RPMI7951 (cell line): ENCODE results near the gene XPR1. TPM values are rescaled to one million over a fixed set of nuclear protein-coding genes. Genes with fewer than 3 reads are reported as not detected.

Experiments used
- DNase-seq: peaks from one replicate; pipeline ENCODE4 v3.0.0-alpha.2; 2012; ENCODE audit warnings: low read depth
- total RNA-seq: library from RNA; depleted of rRNA; stranded (reverse); fragments of >200 nt; shearing (Covaris generic); gene quantifications from 2 replicates; pipeline ENCODE4 v1.2.3, GENCODE V29; 2014

The XPR1 gene
- total RNA-seq, 1 experiment from 2014 or later = 20.3 TPM

DNA sequence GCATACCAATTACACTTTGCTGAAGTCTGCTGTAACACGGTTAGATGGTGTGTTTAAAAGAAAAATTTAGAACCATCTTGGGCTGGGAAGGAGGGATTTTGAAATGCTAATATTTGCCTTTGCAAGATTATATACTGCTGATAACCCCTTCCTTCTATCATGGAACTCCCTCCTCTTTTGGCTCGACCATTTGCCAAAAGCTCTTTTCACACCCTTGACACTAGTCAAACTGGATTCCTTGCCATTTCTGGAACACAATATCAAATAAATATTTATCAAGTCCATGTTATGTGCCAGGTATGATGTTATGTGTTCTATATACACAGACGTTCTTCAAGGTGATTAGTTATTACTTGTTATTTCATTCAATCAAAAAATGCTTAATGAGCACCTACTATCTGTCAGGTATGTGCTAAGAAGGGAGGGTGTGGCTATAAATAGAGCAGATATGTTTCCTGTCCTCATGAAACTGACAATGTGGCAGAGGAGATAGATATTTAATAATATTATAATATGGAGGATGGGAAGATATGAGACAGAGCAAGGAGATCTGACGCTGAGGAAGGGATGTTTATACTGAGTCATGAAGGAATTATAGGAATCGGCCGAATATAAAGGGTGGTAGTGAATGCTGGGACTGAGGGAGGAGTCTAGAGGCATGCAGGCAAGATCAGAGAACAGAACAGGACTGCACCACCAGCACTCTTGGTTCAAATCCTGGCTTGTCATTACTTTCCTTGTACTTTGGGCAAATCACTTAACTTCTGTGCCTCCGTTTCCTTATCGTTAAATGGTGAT, 16.1 kb upstream of the XPR1 start:
- no peak for DNase-seq

DNA sequence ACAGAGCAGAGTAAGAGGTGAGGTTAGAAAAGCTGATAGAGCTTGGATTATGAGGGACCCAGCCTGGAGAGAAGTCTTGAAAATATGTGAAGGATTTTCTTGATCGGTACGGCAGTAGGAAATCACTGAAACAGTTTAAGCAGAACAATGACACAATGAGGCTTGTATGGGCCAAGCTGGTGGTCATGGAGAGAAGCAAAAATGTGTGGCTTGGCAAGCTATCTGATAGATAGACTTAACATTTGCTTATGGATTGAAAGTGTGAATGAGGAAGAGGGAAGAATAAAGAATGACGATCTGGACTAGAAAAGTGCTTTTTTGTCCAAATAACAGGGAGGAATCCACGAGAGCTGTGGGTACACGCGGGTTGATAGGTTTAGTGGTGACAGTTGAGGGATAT, 15.4 kb upstream of the XPR1 start:
- no peak for DNase-seq

DNA sequence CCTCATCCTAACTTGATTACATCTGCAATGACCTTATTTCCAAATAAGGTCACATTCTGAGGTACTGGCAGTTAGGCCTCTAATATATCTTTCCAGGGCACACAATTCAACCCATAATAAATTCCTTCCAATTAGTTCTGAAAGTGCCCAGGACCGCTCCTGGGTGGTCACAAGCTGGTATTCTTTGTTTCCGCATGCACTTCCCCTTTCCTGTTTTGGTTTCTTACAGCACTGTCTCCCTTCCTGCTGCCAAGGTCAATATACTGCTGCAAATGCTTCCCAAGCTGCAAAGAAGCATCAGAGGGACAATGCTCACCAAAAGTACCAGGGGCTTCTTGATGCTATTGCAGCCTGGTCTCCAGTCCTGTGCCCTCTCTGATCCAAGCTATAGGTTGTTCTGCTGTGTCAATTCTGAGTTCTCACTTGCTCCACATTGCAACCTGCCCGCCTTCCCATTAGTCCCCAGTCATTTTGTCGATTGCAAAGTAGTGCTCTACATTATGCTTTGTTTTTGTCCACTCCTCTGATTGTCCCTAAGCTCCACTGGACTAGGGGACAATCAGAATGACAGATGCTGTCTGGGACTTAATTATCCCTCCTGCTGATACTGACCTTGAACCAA, 13.9 kb upstream of the XPR1 start:
- no peak for DNase-seq

DNA sequence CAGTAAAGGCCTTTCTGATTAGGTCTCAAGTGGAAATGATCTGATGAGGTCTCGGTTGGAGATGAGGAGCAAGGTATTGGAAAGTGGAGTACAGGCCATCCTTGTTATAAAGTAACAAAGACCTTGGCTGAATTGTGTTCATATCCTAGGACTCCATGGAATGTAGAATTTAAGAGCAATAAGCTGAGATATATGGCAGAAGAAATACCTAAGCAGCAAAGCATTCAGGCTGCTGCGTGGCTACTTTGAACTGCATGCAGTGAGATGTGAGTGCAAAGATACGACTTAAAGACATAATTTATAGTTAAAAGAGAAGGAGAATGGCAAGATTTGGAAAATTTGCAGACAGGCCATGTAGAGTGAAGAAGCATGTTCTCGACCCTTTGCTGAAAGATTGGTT, 11.2 kb upstream of the XPR1 start:
- no peak for DNase-seq

DNA sequence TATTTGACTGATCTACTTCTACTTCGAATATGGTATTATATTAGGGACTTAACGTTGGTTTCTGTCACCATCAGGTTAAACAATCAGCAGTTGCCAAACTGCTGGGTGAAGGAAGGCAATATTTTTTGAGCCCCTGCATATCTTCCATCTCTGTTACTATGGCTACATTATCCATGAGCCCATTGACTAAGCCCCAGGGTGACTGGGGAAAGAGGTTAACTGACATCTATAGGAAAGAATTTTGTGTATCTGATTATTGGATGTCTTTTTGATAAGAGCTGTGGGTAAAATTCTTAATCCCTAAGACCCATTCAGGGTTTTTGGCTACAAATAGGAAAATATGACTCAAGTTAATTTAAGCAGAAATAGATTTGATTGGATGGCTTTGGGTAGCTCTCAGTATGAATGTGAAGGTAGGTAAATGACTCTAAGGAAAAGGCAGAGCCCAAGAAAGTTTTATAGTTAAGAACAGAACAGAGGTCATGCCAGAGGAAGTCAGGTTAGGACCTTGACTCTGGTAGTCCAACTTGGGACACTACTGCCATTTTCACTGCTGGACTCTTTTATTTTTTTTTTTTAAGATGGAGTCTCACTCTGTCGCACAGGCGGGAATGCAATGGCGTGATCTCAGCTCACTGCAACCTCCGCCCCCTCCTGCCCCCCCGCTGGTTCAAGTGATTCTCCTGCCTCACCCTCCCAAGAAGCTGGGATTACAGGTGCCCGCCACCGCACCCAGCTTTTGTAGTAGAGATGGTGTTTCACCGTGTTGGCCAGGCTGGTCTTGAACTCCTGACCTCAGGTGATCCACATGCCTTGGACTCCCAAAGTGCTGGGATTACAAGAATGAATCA, 8.9 kb upstream of the XPR1 start:
- no peak for DNase-seq

DNA sequence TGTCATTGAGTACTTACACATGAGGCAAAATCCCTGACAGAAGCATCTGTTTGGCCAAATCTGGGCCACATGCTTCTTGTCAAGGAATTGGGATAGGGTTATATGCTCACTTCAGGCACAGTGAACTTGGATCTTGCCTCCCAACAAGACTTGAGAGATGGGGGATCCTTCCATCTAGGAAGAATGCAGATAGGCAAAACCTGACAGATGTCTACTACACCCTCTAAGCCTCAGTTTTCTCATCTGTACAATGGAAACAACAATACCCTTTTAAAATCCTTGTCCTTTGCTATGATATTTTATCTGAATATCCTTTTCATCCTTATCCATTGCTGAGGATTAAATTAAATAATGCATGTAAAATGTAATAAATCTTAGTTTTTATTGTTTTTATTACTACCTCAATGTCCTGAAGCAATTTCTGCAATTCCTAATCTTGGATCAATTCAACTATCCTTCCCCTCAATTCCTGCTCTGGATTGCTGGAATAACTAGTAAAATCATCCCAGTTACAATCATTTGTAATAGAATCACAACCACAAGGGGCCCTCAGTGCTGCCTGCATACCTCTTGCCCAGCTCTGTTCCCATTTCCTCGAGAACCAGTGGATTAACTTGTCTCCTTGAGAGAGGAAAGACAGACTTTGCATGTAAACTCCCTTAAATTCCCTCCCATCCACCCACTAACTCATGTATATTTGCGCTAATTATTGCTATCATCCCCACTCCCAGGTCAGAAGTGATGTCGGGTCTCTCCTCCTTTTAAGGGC, 8.1 kb upstream of the XPR1 start:
- peak; percentile 31 for DNase-seq

DNA sequence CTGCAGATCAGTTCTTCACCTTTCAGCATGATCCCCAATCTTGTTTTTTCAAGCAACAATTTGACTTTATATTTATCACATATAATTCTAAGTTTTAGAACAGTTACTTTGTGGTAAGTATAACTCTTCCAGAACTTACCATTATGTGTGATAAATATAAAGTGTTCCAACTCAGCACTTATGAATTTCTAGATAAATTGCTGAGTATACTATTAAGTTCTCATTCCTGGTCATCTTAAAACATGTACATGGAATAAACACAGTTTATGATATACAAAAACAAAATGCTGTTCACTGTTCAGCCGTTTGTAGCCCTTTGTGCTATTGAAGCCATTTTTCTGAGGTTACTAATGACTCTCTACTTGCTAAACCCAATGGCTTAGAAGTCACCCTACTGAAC, 5.1 kb upstream of the XPR1 start:
- no peak for DNase-seq

DNA sequence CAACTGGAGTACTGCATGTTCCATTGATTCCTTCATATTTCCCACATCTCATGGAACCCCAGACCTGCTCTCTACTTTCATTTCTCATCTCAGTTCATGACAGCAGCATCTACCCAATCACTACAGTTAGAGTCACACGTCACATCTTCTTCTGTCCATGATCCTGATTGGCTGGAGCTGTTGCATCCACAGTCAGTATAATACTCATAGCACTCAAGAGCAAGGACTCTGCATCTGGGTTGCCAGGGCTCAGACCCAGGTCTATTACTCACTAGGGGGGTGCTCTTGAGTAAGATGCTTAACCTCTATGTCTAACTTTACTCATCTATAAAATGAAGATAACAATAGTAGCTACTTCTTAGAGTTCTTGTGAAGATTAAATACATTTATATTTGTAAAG, 4.4 kb upstream of the XPR1 start:
- DNase-seq = peak; percentile 76

DNA sequence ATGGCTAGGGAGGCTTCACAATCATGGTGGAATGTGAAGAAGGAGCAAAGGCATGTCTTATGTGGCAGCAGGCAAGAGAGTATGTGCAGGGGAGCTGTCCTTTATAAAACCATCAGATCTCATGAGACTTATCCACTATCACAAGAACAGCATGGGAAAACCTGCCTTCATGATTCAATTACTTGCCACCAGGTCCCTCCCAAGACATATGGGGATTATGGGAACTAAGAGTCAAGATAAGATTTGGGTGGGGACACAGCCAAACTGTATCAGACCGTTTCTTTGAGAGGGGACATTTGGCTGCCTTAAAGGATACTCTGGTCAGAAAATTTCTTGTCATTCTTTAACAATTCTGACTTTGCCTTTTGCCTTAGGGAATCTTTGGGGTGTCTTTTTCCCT, 3.2 kb upstream of the XPR1 start:
- DNase-seq = no peak

DNA sequence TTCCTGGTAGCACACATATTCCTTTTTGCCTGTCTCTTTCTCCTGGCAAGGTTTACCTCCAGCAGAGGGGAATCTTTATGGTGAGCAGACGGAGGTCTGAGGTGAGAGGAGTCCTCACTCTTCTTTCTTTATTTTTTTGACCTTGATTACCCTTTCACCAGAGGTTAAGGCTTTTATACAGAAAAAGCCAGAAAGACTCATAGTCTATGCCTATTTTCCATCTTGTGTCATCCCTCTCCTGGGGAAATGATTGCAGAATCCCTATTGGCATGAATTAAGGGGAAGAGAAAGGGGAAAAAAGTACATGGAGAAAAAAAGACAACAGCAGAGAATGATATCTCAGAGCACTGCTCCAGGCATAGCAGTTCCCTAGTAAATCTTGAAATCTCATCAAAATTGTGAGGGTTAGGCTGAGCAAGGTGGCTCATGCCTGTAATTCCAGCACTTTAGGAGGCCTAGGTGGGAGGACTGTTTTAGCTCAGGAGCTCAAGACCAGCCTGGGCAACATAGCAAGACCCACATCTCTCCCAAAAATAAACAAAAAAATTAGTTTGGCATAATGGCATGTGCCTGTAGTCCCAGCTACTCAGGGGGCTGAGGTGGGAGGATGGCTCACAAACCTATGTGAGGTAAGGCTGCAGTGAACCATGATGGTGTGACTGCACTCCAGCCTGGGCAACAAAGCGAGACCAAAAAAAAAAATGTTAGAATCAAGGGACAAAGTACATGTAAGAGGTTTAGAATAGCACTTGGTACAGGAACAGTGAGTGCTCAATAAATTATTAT, 1.2 kb upstream of the XPR1 start:
- DNase-seq = no peak

DNA sequence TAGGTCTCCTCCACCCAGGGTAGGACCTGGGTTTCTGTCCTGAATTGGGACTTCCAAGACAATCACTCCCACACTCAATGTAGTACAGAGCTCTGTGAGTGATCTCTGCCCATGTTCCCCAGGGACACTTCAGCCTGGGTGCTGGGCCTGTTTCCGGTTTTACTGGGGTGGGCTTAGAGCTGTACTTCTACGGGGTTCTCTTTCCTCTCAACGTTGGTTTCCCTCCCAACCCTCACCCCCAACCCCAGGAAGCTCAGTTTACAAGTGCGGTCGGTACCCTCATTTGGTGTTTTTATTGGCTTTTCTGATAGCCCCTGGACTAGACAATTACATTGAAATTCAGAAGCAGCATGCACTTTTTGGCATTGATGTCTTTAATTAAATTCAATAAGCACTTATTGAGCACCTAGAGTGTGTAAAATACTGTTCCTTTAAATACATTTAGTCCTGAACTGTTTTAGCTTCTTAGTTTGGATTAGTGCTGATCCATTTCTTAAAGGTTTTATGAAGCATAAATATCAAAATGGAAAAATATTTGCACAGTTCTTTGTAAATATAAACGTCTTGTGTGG, 542 bp upstream of the XPR1 start:
- DNase-seq = no peak

DNA sequence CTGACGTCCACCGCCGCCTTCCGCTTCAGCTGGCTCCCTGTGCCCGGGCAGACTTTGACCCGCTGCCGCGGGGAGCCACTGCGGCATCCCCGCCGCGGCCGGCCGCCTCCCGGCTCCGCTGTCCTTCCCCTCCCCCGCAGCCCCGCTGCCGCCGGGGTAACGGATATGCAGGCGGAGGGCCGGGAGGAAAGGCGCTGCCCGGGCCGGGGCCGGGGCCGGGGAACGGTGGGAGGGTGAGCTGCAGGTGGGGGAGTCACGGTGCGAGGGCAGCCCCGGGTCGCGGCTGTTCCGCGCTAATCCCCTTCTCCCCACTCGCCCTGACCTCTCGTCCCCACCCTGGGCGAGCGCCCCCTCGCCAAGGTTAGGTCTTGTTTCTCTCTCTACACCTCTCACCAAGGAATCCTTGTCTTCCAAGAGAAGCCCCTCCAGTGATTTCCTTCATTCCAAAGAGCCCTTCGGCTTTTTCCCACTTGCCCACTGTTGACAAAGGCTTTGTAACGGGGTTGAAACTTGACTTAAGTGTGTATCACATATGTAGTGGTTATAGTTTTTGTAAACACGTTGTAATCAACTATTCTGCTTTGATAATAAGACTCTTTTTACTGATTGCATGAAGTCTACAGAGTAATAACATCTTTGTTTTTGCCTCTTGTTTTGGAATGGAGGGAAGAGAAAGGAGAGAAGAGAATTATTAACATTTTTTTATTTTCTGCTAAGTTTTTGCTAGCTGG, 669 bp downstream of the XPR1 start:
- DNase-seq = no peak

DNA sequence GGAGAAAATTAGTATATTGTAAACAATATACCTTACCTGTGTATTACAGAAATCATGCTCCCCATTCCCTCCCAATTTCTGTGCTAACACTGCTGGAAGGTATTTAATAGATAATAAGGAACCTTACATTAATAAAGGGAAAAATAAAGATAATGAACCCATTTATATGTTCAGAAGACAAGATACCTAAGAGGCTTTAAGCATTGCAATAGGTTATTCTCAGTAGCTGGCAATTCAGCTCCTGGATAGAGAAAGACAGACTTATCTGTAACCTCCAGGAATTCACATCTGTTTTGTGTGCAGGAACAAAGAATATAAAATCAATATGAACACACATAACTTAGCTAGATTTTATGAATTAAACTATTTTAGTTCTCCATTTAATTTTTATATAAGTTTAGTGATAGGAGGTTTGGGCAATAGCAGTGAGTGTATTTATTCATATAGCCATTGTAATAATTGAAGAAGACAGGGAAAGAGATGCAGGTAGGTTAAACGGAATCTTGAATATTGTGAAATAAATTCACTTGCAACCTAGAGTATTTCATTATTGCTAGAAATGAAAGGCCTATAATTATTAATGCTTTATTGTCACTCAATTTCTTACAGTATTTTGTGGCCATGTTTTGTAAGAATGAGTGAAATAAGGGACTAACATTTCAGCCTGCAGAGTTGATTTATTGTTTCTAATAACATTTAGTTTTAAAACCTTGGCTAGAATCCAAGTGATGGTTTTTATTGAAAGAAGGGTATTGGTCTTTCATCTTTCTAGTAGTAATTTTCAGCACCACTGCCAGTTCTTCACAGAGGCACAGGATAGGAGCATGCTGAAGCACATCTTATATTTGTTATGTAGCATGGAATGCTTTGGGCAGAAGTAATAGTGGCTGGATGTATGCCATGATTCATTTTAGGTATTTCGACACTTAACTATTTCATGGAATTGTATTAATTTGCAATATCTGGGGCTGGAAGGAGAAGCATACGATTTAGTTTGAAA, 1.5 kb downstream of the XPR1 start:
- DNase-seq = no peak

DNA sequence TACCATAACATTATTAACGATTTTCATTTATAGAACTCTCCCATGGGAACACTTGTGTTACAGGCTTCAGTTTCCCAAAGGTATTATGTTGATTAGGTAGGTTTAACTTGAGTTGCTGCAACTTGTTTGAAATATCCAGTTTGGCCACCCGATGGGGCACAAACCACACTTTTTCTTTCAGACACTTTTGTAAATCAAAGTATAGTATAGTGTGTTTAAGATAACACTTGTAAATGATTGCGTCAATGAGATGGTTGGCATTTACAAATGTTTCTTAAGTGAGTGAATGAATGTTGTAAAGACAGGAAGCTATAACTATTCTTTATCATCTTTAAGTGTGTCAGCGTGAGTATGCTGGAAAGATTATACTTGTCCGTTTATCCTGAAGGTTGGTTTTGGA, 4.3 kb downstream of the XPR1 start:
- DNase-seq = no peak

DNA sequence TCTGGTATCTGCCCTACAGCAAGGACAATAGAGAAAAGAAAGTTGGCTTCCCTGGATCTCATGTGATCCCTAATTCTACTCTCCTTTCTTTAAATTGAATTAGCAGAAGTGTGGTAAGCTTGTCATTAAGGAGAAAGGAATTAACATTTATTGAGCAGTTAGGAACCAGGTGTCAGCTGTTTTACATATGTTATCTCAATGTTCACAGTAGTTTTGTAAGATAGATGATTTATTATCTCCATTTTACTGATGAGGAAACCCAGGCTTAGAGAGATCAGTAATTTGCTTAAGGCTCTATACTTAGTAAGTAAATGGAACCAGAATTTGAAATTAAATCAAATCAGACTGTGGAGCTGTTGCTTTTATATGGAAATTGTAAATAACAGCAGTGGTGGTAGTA, 8.0 kb downstream of the XPR1 start:
- no peak for DNase-seq

DNA sequence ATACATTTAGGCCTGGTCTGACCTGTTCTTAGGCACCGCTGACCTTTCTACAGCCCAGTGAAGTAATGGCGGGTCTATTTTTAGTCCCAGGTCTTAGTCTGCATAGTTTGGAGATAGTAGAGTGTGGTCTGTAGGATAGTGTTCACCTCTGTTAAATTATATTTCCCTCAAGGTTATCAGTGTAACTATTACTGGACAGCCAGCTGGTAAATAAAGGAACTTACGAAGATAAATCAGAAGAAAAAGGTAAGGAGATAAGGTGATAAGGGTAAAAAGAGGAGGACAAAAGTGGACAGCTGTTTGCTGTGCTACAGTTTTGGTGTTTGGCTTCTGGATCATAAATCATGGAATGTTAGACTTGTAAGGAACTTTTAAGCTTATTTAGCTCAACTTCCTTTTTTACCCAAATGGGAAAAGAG, 8.7 kb downstream of the XPR1 start:
- no peak for DNase-seq

DNA sequence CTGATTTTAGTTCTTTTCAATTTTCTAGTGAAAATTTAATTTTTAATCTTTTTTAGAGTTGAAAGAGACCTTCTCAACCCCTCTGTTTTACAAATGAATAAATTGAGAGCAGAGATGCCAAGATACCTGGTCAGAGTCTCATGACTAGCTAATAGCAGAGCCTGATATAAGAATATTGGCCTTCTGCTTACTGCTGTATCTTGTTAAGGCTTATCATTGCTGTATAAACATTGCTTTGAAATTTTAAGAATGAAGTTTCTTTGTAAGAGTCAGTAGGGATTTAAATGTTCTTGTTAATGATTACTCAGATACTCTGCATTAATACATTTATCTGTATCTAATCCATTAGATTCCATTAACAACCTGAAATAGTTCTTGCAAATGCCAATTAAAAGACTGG, 9.8 kb downstream of the XPR1 start:
- no peak for DNase-seq

DNA sequence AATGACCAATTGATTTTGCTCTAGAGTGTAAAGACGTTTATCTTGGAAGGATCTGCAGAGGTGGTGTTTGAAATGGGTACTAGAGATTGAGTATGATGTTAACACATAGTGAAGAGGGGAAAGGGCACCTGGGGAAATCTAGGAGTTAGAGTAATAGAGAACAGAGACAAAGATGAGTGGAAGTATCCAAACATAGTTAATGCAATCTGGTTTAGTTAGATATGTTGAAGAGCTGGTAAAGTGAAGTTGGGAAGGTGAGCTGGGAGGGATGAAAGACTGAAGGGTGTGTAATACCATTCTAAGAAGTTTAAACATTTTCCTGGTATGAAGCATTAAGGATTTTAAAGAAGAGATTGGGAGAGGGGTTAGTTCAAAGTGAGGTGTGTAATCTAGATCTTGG, 11.0 kb downstream of the XPR1 start:
- DNase-seq = no peak

DNA sequence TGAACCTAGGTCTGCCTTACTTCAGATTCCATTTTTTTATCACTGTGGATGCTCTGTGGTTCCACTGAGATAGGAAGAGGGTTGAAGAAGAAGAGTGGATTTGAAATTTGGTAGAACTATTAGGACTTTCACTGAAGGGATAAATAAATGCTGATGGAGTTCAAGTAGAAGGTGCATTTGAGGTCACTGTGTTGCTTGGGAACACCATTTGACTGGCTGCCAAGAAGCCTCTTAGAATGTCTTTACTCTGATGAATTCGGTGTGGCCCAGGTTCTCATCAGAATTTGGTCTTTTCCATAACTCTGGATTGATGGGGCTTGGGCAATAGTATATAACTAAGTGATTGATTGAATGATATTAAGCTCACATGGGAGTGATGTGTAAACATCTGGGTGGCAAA, 11.9 kb downstream of the XPR1 start:
- DNase-seq = peak; percentile 13
